ENCODE data around the gene CLEC11A.
"Not testable (repeated sequence)": the region's sequence is repeated elsewhere in the genome, so short reads cannot be mapped to it uniquely, and the experiment has no call there.

CLEC11A gene

GRCh38 chr19:50761501-50761900, 38.3 kb downstream of the CLEC11A start:
- DNase-seq (ENCODE audit: low read depth), result not testable (repeated sequence)

DNA sequence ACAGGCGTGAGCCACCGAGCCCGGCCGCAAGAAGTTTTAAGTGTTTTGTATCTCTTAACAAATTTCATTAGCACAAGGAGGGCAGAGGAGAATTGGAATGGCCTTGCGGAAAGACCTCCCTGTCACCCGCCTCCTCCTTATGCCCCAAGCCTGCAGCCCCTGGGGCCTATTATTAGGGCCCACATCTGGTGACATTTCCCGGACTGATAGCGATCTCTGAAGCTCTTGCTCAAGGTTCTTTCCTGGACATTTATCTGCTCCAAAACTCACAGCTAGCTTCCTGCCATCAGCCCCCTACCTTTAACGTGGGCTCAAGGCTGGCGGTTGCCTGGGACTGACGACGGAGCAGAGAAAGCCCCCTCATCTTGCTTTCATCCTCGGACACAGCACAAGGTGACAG, 40.4 kb downstream of the CLEC11A start:
- DNase-seq (ENCODE audit: low read depth), result not testable (repeated sequence)

DNA sequence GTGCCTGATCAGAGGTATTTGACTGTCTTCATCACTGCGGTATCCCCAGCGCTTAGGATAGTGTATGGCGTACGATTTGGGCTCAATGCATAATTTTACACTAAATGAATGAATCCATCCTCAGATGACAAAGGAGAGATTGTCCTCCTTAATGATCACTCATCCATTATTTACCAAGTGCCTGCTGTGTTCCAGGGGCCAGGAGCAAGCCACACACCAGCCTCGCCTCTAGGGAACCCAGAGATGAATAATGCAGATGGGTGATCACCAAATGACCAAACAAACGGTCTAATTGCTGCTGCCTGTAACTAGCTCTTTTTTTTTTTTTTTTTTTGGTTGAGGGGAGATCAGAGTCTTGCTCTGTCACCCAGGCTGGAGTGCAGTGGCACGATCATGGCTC, 41.2 kb downstream of the CLEC11A start:
- DNase-seq (ENCODE audit: low read depth), result no peak

GRCh38 chr19:50766746-50767145, 43.6 kb downstream of the CLEC11A start:
- not testable (repeated sequence) for DNase-seq (ENCODE audit: low read depth)

DNA sequence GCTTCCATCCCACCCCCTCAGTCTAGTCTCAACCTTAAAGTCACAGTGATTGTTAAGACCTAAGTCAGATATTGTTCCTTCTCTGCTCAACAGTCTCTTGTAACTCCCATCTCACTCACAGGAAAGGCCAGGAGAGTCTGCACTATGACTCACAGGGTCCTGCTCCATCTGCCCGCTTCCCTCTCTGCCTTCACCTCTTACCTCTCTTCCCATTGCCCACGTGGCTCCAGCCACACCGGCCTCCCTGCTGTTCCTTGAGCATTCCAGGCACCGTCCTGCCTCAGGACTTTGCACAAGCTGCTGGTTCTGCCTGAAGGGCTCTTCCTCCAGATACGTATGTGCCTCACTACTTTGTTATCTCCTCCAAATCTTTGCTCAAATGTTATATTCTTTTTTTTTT, 44.1 kb downstream of the CLEC11A start:
- not testable (repeated sequence) for DNase-seq (ENCODE audit: low read depth)

GRCh38 chr19:50768277-50768676, 45.1 kb downstream of the CLEC11A start:
- no peak for DNase-seq (ENCODE audit: low read depth)

GRCh38 chr19:50770164-50770563, 47.0 kb downstream of the CLEC11A start, which contains the start of gene GPR32:
TSS of gene GPR32 (plus strand) at chr19:50770464. CDS start at chr19:50770601, 137 bp downstream.
- DNase-seq (ENCODE audit: low read depth), result not testable (repeated sequence)

- DNase-seq (ENCODE audit: low read depth), result no peak
Observed at GRCh38 chr19:50770888-50771287, 47.7 kb downstream of the CLEC11A start.

GRCh38 chr19:50772476-50772875, 49.3 kb downstream of the CLEC11A start:
- no peak for DNase-seq (ENCODE audit: low read depth)

- not testable (repeated sequence) for DNase-seq (ENCODE audit: low read depth)
Observed at GRCh38 chr19:50772912-50773311, 49.7 kb downstream of the CLEC11A start.

GRCh38 chr19:50773454-50773853, 50.3 kb downstream of the CLEC11A start:
- DNase-seq (ENCODE audit: low read depth), result not testable (repeated sequence)
